SK-N-SH (cell line): Measurements from ENCODE around the gene UBE2R2.

Experiments used
- EP300 ChIP-seq, 2 experiments: IDR thresholded peaks; 2 replicates each; pipeline versions ENCODE4 v1.4.0 to v1.6.1; 2012; ENCODE audit warnings: borderline replicate concordance in 1 of 2, low read depth in 1 of 2, low read length in 1 of 2
- EZH2phosphoT487 ChIP-seq: fragments of 200-600 bp; sonication (generic); IDR thresholded peaks from 2 replicates; pipeline ENCODE4 v1.6.1; 2017; ENCODE audit warnings: low read depth, mixed run types, mild to moderate bottlenecking, antibody characterized with exemption, moderate library complexity, borderline replicate concordance
- POLR2AphosphoS5 ChIP-seq: IDR thresholded peaks from 2 replicates; pipeline ENCODE4 v1.6.1; 2012; ENCODE audit warnings: low read depth, low read length
- RAD21 ChIP-seq: IDR thresholded peaks from 2 replicates; pipeline ENCODE4 v1.6.1; 2012; ENCODE audit warnings: mild to moderate bottlenecking, low read length
- TEAD4 ChIP-seq: IDR thresholded peaks from 2 replicates; pipeline ENCODE4 v1.4.0; 2012; ENCODE audit warnings: mild to moderate bottlenecking, borderline replicate concordance; ENCODE audit not compliant: insufficient read depth
- YY1 ChIP-seq: IDR thresholded peaks from 2 replicates; pipeline ENCODE4 v1.4.0; 2012; ENCODE audit warnings: low read depth, mild to moderate bottlenecking
- TF ChIP-seq, protein P1 (sequence below): fragments of 200-600 bp; sonication (generic); IDR thresholded peaks from 2 replicates; pipeline ENCODE4 v1.6.1; 2017; ENCODE audit warnings: antibody characterized with exemption, mild to moderate bottlenecking, moderate library complexity
- TF ChIP-seq, protein P2 (sequence below): fragments of 150-350 bp; IDR thresholded peaks from 2 replicates; pipeline ENCODE4 v1.6.1; 2016; ENCODE audit warnings: mild to moderate bottlenecking, low read depth, low read length
- TF ChIP-seq, protein P3 (sequence below): IDR thresholded peaks from 2 replicates; pipeline ENCODE4 v1.4.0; 2012; ENCODE audit warnings: low read depth

DNA sequence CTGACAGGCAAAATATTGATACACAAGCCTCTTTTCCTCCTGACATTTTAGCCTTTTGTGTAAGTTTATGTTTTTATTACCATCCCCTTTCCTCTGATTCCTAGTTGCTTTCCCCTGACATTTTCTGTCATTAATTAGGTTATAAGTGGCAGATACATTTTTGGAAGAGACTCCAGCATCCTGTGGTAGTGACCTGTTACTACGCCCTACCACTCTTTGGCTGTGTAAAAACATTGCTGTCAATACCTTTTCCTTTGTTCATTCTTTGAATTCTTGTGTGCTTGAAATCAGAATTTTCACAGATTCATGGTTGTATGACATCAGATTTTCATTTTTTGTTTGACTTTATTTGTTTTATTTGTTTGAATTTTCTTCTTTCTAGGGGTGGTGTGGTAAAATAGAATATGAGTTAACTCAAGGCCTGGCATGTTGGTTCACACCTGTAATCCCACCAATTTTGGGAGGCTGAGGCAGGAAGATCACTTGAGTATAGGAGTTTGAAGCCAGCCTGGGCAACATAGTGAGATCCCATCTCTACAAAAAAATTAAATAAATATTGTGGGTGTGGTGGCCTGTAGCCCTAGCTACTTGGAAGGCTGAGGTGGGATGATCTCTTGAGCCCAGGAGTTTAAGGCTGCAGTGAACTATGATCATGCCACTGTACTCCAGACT, 43.4 kb downstream of the UBE2R2 start:
- TF ChIP-seq, protein P1, sequence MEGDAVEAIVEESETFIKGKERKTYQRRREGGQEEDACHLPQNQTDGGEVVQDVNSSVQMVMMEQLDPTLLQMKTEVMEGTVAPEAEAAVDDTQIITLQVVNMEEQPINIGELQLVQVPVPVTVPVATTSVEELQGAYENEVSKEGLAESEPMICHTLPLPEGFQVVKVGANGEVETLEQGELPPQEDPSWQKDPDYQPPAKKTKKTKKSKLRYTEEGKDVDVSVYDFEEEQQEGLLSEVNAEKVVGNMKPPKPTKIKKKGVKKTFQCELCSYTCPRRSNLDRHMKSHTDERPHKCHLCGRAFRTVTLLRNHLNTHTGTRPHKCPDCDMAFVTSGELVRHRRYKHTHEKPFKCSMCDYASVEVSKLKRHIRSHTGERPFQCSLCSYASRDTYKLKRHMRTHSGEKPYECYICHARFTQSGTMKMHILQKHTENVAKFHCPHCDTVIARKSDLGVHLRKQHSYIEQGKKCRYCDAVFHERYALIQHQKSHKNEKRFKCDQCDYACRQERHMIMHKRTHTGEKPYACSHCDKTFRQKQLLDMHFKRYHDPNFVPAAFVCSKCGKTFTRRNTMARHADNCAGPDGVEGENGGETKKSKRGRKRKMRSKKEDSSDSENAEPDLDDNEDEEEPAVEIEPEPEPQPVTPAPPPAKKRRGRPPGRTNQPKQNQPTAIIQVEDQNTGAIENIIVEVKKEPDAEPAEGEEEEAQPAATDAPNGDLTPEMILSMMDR: no peak; the same call in 1 of the 2 replicates
- TF ChIP-seq EP300 (IDR thresholded peaks at IDR 0.05; ENCODE audit: borderline replicate concordance in 1 of 2, low read depth in 1 of 2, low read length in 1 of 2) (no peak), EZH2phosphoT487 (no peak), POLR2AphosphoS5 (no peak), YY1 (no peak), TEAD4 (no peak), RAD21 (no peak)
- TF ChIP-seq, protein P2, sequence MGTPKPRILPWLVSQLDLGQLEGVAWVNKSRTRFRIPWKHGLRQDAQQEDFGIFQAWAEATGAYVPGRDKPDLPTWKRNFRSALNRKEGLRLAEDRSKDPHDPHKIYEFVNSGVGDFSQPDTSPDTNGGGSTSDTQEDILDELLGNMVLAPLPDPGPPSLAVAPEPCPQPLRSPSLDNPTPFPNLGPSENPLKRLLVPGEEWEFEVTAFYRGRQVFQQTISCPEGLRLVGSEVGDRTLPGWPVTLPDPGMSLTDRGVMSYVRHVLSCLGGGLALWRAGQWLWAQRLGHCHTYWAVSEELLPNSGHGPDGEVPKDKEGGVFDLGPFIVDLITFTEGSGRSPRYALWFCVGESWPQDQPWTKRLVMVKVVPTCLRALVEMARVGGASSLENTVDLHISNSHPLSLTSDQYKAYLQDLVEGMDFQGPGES: no peak
- TF ChIP-seq, protein P3, sequence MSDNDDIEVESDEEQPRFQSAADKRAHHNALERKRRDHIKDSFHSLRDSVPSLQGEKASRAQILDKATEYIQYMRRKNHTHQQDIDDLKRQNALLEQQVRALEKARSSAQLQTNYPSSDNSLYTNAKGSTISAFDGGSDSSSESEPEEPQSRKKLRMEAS: no peak
